Measurements from ENCODE around the gene CEBPE.
"Not testable (repeated sequence)": the region's sequence is repeated elsewhere in the genome, so short reads cannot be mapped to it uniquely, and the experiment has no call there.

The CEBPE gene

GRCh38 chr14:23121361-23121771 lies 2.3 kb upstream of the CEBPE start:
- DNase-seq (ENCODE audit: low read depth), result peak; percentile 61

- peak; percentile 85 for DNase-seq (ENCODE audit: low read depth)
Observed at GRCh38 chr14:23120541-23121251, 1.6 kb upstream of the CEBPE start.

- no peak for DNase-seq (ENCODE audit: low read depth)
Observed at GRCh38 chr14:23119363-23120327, 590 bp upstream of the CEBPE start.

- DNase-seq (ENCODE audit: low read depth), result no peak
Observed at GRCh38 chr14:23117371-23118020, 1.6 kb downstream of the CEBPE start.

- DNase-seq (ENCODE audit: low read depth), result no peak
Observed at GRCh38 chr14:23115918-23116317, 3.1 kb downstream of the CEBPE start.

- peak; percentile 99 for DNase-seq (ENCODE audit: low read depth)
Observed at GRCh38 chr14:23115039-23115731, 3.9 kb downstream of the CEBPE start.

- DNase-seq (ENCODE audit: low read depth), result no peak
Observed at GRCh38 chr14:23114669-23115038, 4.4 kb downstream of the CEBPE start.

- DNase-seq (ENCODE audit: low read depth), result no peak
Observed at GRCh38 chr14:23114120-23114458, 5.0 kb downstream of the CEBPE start.

GRCh38 chr14:23113431-23114119 lies 5.5 kb downstream of the CEBPE start:
- peak; percentile 44 for DNase-seq (ENCODE audit: low read depth)

- DNase-seq (ENCODE audit: low read depth), result no peak
Observed at GRCh38 chr14:23112359-23113178, 6.5 kb downstream of the CEBPE start.

- no peak for DNase-seq (ENCODE audit: low read depth)
Observed at GRCh38 chr14:23110579-23111365, 8.3 kb downstream of the CEBPE start.

GRCh38 chr14:23109769-23110168 lies 9.3 kb downstream of the CEBPE start:
- no peak for DNase-seq (ENCODE audit: low read depth)

- DNase-seq (ENCODE audit: low read depth), result not testable (repeated sequence)
Observed at GRCh38 chr14:23108169-23108568, 10.9 kb downstream of the CEBPE start.

- DNase-seq (ENCODE audit: low read depth), result not testable (repeated sequence)
Observed at GRCh38 chr14:23107620-23108019, 11.4 kb downstream of the CEBPE start.

- no peak for DNase-seq (ENCODE audit: low read depth)
Observed at GRCh38 chr14:23106747-23107045, 12.4 kb downstream of the CEBPE start.

- no peak for DNase-seq (ENCODE audit: low read depth)
Observed at GRCh38 chr14:23105348-23105824, 13.7 kb downstream of the CEBPE start.

- DNase-seq (ENCODE audit: low read depth), result no peak
Observed at GRCh38 chr14:23104591-23105347, 14.3 kb downstream of the CEBPE start, which contains the start of gene CIROP. CIROP (minus strand) TSS chr14:23104989; CDS start chr14:23104920, 69 bp downstream.

- DNase-seq (ENCODE audit: low read depth), result no peak
Observed at GRCh38 chr14:23104070-23104590, 14.9 kb downstream of the CEBPE start.

GRCh38 chr14:23103581-23103980 lies 15.5 kb downstream of the CEBPE start:
- DNase-seq (ENCODE audit: low read depth), result no peak
